H1 (cell line): ENCODE results near the gene ESYT2. TPM values are rescaled to one million over a fixed set of nuclear protein-coding genes. Genes with fewer than 3 reads are reported as not detected.

Source experiments
- CTCF ChIA-PET: fragments of 300-600 bp; sonication (Branson Sonifier 250); formaldehyde crosslinking; loops from one replicate; lab custom pipeline; 2021; ENCODE audit not compliant: partially characterized antibody; lab: Charles Lee
- POLR2A ChIA-PET: fragments of 300-600 bp; sonication (Branson Sonifier 250); formaldehyde crosslinking; loops from one replicate; lab custom pipeline; 2021; ENCODE audit warnings: inconsistent platforms; ENCODE audit not compliant: partially characterized antibody; lab: Charles Lee
- DNase-seq, 2 experiments: peaks; one replicate each; pipeline versions ENCODE4 v3.0.0 to v3.0.0-alpha.2; 2010 to 2022; ENCODE audit warnings: low spot score in 2 of 2, low read depth in 1 of 2, mixed read lengths in 1 of 2
- FAIRE-seq: peaks from 2 replicates; lab custom pipeline; 2011; peaks lifted over from hg19 to GRCh38; lab: Jason Lieb, UNC
- H2AFZ ChIP-seq: 2 replicates; pipeline ENCODE4 v1.8.1; 2012; ENCODE audit warnings: low read length, inconsistent platforms
- H2AK5ac ChIP-seq: 2 replicates; pipeline ENCODE4 v1.6.1; 2013; ENCODE audit warnings: low read depth, low read length
- H2BK120ac ChIP-seq: replicated peaks from 2 replicates; pipeline ENCODE3; 2013; ENCODE audit warnings: low read depth, low read length, inconsistent platforms
- H2BK12ac ChIP-seq: 2 replicates; pipeline ENCODE4 v1.6.1; 2013; ENCODE audit warnings: low read depth, low read length
- H2BK15ac ChIP-seq: 2 replicates; pipeline ENCODE4 v1.6.1; 2013; ENCODE audit warnings: low read length
- H2BK20ac ChIP-seq: 2 replicates; pipeline ENCODE4 v1.6.1; 2013; ENCODE audit warnings: low read length
- H2BK5ac ChIP-seq: 2 replicates; pipeline ENCODE4 v1.6.1; 2013; ENCODE audit warnings: low read depth, low read length
- H3K14ac ChIP-seq: 2 replicates; pipeline ENCODE4 v1.6.1; 2013; ENCODE audit warnings: inconsistent platforms; ENCODE audit not compliant: insufficient read length
- H3K18ac ChIP-seq: 2 replicates; pipeline ENCODE4 v1.6.1; 2013; ENCODE audit warnings: low read length; ENCODE audit errors: extremely low read depth
- H3K23ac ChIP-seq: 2 replicates; pipeline ENCODE4 v1.6.1; 2013; ENCODE audit warnings: inconsistent platforms; ENCODE audit not compliant: insufficient read length
- H3K23me2 ChIP-seq: 2 replicates; pipeline ENCODE4 v1.6.1; 2013; ENCODE audit warnings: low read depth, low read length
- H3K27ac ChIP-seq: 2 replicates; pipeline ENCODE4 v1.6.1; 2011; ENCODE audit warnings: low read depth, low read length, inconsistent platforms
- H3K27me3 ChIP-seq, 4 experiments: replicated peaks in 1 of 4; 1 replicate in 1 of 4; 2 replicates in 3 of 4; pipeline versions ENCODE4 v1.6.1 to v1.8.1; 2011 to 2013; ENCODE audit warnings: low read length in 3 of 4, mild to moderate bottlenecking in 3 of 4, inconsistent platforms in 2 of 4, mixed read lengths in 2 of 4, moderate library complexity in 1 of 4; ENCODE audit not compliant: control insufficient read depth in 3 of 4, insufficient read depth in 3 of 4; ENCODE audit errors: extremely low read depth in 1 of 4
- H3K36me3 ChIP-seq, 4 experiments: 2 replicates each; pipeline versions ENCODE4 v1.6.1 to v1.8.1; 2011 to 2013; ENCODE audit warnings: mild to moderate bottlenecking in 4 of 4, low read length in 3 of 4, moderate library complexity in 2 of 4, control low read depth in 1 of 4, inconsistent platforms in 1 of 4; ENCODE audit not compliant: insufficient read depth in 4 of 4, control insufficient read depth in 2 of 4
- H3K4ac ChIP-seq: replicated peaks from 2 replicates; pipeline ENCODE3; 2013; ENCODE audit warnings: low read length, low read depth, mixed read lengths, inconsistent platforms; ENCODE audit not compliant: insufficient read length
- H3K4me1 ChIP-seq, 4 experiments: replicated peaks in 1 of 4; 1 replicate in 1 of 4; 2 replicates in 3 of 4; pipeline versions ENCODE4 v1.6.1 to v1.8.1; 2011 to 2013; ENCODE audit warnings: low read length in 3 of 4, inconsistent platforms in 2 of 4, mixed read lengths in 1 of 4; ENCODE audit not compliant: insufficient read depth in 4 of 4, control insufficient read depth in 3 of 4
- H3K4me2 ChIP-seq, 2 experiments: 2 replicates each; pipeline versions ENCODE4 v1.6.1 to v1.8.1; 2011 to 2013; ENCODE audit warnings: low read depth in 2 of 2, low read length in 2 of 2, control low read depth in 1 of 2, inconsistent platforms in 1 of 2, mild to moderate bottlenecking in 1 of 2; ENCODE audit not compliant: insufficient read depth in 1 of 2
- H3K4me3 ChIP-seq, 4 experiments: fragments of 200-600, 300-600 bp in 1 of 4; sonication (generic), shearing (Covaris generic), sonication (Bioruptor Twin) in 1 of 4; 2 replicates each; pipeline versions ENCODE4 v1.5.1 to v1.8.1; 2011 to 2016; ENCODE audit warnings: low read length in 4 of 4, low read depth in 3 of 4, control low read depth in 2 of 4, inconsistent platforms in 2 of 4, mild to moderate bottlenecking in 2 of 4, mixed read lengths in 1 of 4, moderate library complexity in 1 of 4; ENCODE audit not compliant: insufficient read depth in 2 of 4; ENCODE audit errors: extremely low read depth in 1 of 4
- H3K56ac ChIP-seq: replicated peaks from 2 replicates; pipeline ENCODE3; 2013; ENCODE audit warnings: low read depth, mild to moderate bottlenecking, mixed read lengths, low read length, inconsistent platforms; ENCODE audit not compliant: insufficient read length
- H3K79me1 ChIP-seq: 2 replicates; pipeline ENCODE4 v1.6.1; 2013; ENCODE audit warnings: low read depth, low read length, control low read depth
- H3K79me2 ChIP-seq, 2 experiments: 2 replicates each; pipeline versions ENCODE4 v1.6.1 to v1.8.1; 2012 to 2013; ENCODE audit warnings: low read length in 2 of 2, mild to moderate bottlenecking in 2 of 2, inconsistent platforms in 1 of 2; ENCODE audit not compliant: insufficient read depth in 2 of 2, control insufficient read depth in 1 of 2
- H3K9ac ChIP-seq, 4 experiments: replicated peaks in 1 of 4; 1 replicate in 1 of 4; 2 replicates in 3 of 4; pipeline versions ENCODE4 v1.6.1 to v1.8.1; 2011 to 2013; ENCODE audit warnings: low read depth in 3 of 4, low read length in 3 of 4, control low read depth in 2 of 4, mild to moderate bottlenecking in 2 of 4, moderate library complexity in 2 of 4, inconsistent platforms in 1 of 4; ENCODE audit errors: extremely low read depth in 1 of 4
- H3K9me3 ChIP-seq, 2 experiments: 2 replicates each; pipeline versions ENCODE4 v1.6.1 to v1.8.1; 2012 to 2013; ENCODE audit warnings: mild to moderate bottlenecking in 2 of 2, moderate library complexity in 2 of 2, control low read depth in 1 of 2, inconsistent platforms in 1 of 2, low read depth in 1 of 2, low read length in 1 of 2, mixed read lengths in 1 of 2; ENCODE audit not compliant: insufficient read depth in 2 of 2
- H4K20me1 ChIP-seq, 2 experiments: replicated peaks in 1 of 2; 2 replicates each; pipeline versions ENCODE3 to v1.8.1; 2011 to 2013; ENCODE audit warnings: inconsistent platforms in 2 of 2, low read length in 2 of 2, mild to moderate bottlenecking in 1 of 2; ENCODE audit not compliant: insufficient read depth in 2 of 2, control insufficient read depth in 1 of 2
- H4K5ac ChIP-seq: 2 replicates; pipeline ENCODE4 v1.6.1; 2013; ENCODE audit warnings: low read length, low read depth, mixed read lengths, inconsistent platforms; ENCODE audit not compliant: insufficient read length
- H4K8ac ChIP-seq: 2 replicates; pipeline ENCODE4 v1.8.0; 2013; ENCODE audit warnings: mild to moderate bottlenecking, moderate library complexity, low read length, inconsistent platforms; ENCODE audit not compliant: insufficient read depth; ENCODE audit errors: extremely low read depth
- H4K91ac ChIP-seq: replicated peaks from 2 replicates; pipeline ENCODE3; 2013; ENCODE audit warnings: low read length, mixed read lengths, inconsistent platforms; ENCODE audit not compliant: insufficient read length
- ATF3 ChIP-seq: IDR thresholded peaks from 2 replicates; pipeline ENCODE4 v1.6.1; 2011; ENCODE audit warnings: low read depth, mild to moderate bottlenecking, low read length; ENCODE audit not compliant: insufficient read depth
- BCL11A ChIP-seq, 2 experiments: IDR thresholded peaks; one replicate each; pipeline ENCODE4 v1.6.1; 2011; ENCODE audit warnings: low read depth in 2 of 2, low read length in 2 of 2, mild to moderate bottlenecking in 2 of 2
- CHD1 ChIP-seq: IDR thresholded peaks from 2 replicates; pipeline ENCODE4 v1.6.1; 2012; ENCODE audit warnings: low read depth, low read length, improper control_type of control experiment
- GTF2F1 ChIP-seq: IDR thresholded peaks from 2 replicates; pipeline ENCODE4 v1.6.1; 2012; ENCODE audit warnings: low read depth, low read length, improper control_type of control experiment, borderline replicate concordance
- RBBP5 ChIP-seq: IDR thresholded peaks from 2 replicates; pipeline ENCODE4 v1.7.1; 2012; ENCODE audit warnings: low read depth, mild to moderate bottlenecking, inconsistent platforms, low read length, moderate library complexity, borderline replicate concordance
- RXRA ChIP-seq: IDR thresholded peaks from 2 replicates; pipeline ENCODE4 v1.6.1; 2011; ENCODE audit warnings: low read depth, mild to moderate bottlenecking, low read length, moderate library complexity; ENCODE audit not compliant: insufficient read depth
- WGBS, 2 experiments: shearing (Covaris generic) in 1 of 2; methylation state at CpG; one replicate each; pipeline versions ENCODE4 v1.1.6 to v1.1.7; 2013 to 2015; ENCODE audit warnings: low lambda C conversion rate in 2 of 2, mixed read lengths in 2 of 2, inconsistent platforms in 1 of 2, low coverage in 1 of 2, missing lambda C conversion rate in 1 of 2; ENCODE audit not compliant: insufficient replicate concordance in 2 of 2, insufficient coverage in 1 of 2, insufficient read length in 1 of 2; ENCODE audit errors: extremely low coverage in 1 of 2, missing lambda C conversion rate in 1 of 2; 5-methylcytosine and 5-hydroxymethylcytosine counted together
- polyA plus RNA-seq, 7 experiments: library from polyadenylated mRNA; depleted of rRNA in 3 of 7; stranded (reverse) in 5 of 7; unstranded in 2 of 7; fragments of >200 nt in 5 of 7; fragments of 200-250 nt in 2 of 7; gene quantifications; 1 replicate in 5 of 7; 2 replicates in 1 of 7; 4 replicates in 1 of 7; pipeline versions ENCODE4 v1.2.1 to v1.2.3, GENCODE V29; 2011 to 2013; ENCODE audit warnings: missing spikeins in 2 of 7, mixed read lengths in 2 of 7
- total RNA-seq: library from RNA; stranded (reverse); fragmentation: NEBNext Ultra II Directional; extraction: Animal tissue kit (Norgen Biotek cat#: 25700); gene quantifications from 2 replicates; pipeline ENCODE4 v1.2.1, GENCODE V29; 2021
- TF ChIP-seq, protein P1 (sequence below): IDR thresholded peaks from 2 replicates; pipeline ENCODE4 v1.6.1; 2012; ENCODE audit warnings: low read length, inconsistent platforms

The ESYT2 gene
- total and polyA plus RNA-seq, 2 of the 8 experiments (the other 6 are each of a cell fraction or from before 2014, with no cell fraction given) = 27.0 to 37.5 TPM

DNA sequence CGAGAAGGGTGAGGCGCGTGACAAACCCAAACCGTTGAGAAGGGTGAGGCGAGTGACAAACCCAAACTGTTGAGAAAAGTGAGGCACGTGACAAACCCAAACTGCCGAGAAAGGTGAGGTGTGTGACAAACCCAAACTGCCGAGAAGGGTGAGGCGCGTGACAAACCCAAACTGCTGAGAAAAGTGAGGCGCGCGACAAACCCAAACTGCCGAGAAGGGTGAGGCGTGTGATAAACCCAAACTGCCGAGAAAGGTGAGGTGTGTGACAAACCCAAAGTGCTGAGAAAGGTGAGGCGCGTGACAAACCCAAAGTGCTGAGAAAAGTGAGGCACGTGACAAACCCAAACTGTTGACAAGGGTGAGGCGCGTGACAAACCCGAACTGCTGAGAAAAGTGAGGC, 25.0 kb downstream of the ESYT2 start:
- CTCF ChIA-PET = no interaction called here
- H3K56ac ChIP-seq = no peak overlapping the region
- TF ChIP-seq, protein P1, sequence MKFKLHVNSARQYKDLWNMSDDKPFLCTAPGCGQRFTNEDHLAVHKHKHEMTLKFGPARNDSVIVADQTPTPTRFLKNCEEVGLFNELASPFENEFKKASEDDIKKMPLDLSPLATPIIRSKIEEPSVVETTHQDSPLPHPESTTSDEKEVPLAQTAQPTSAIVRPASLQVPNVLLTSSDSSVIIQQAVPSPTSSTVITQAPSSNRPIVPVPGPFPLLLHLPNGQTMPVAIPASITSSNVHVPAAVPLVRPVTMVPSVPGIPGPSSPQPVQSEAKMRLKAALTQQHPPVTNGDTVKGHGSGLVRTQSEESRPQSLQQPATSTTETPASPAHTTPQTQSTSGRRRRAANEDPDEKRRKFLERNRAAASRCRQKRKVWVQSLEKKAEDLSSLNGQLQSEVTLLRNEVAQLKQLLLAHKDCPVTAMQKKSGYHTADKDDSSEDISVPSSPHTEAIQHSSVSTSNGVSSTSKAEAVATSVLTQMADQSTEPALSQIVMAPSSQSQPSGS = no peak
- TF ChIP-seq ATF3 = no peak
- TF ChIP-seq RXRA = no peak
- no peak for TF ChIP-seq GTF2F1
- TF ChIP-seq BCL11A (IDR thresholded peaks at IDR 0.05; ENCODE audit: low read depth in 2 of 2, low read length in 2 of 2) = no peak
- no peak for TF ChIP-seq RBBP5
- no peak for TF ChIP-seq CHD1
- no peak overlapping the region for H3K27ac ChIP-seq
- 99% methylated on average over 22 of the region's 22 CpGs; no CpG with 5 or more reads in 1 of the 2 experiments for WGBS, 2 experiments
- no peak overlapping the region for H3K23ac ChIP-seq
- no peak overlapping the region for H2AFZ ChIP-seq
- H3K9me3 ChIP-seq = peaks cover 0 to 4% of the 10 kb centered on the region in 2 experiments; a peak in 1 of 4 replicates
- no peak overlapping the region for H2BK20ac ChIP-seq
- H2BK12ac ChIP-seq = no peak overlapping the region
- no peak overlapping the region for H4K5ac ChIP-seq
- H3K14ac ChIP-seq = no peak overlapping the region
- FAIRE-seq (no peak), DNase-seq (no peak)
- no peak overlapping the region for H3K4ac ChIP-seq
- no peak overlapping the region for H3K9ac ChIP-seq
- H3K79me1 ChIP-seq = peaks cover 7% of the 10 kb centered on the region
- no peak overlapping the region for H4K91ac ChIP-seq
- no peak overlapping the region for H3K4me3 ChIP-seq
- peaks cover 0 to 3% (median 0%) of the 10 kb centered on the region in 4 experiments; a peak in 1 of 7 replicates for H3K4me1 ChIP-seq
- H3K4me2 ChIP-seq = no peak overlapping the region
- H3K18ac ChIP-seq = no peak overlapping the region
- H3K36me3 ChIP-seq = peaks cover 0 to 6% (median 2%) of the 10 kb centered on the region in 4 experiments; a peak in 2 of 8 replicates
- no peak overlapping the region for H4K8ac ChIP-seq
- H2BK15ac ChIP-seq = no peak overlapping the region
- no peaks in the 10 kb centered on the region for H3K23me2 ChIP-seq
- no peak overlapping the region for H2BK120ac ChIP-seq
- POLR2A ChIA-PET = no interaction called here
- no peaks in the 10 kb centered on the region for H3K27me3 ChIP-seq
- H2BK5ac ChIP-seq = no peak overlapping the region
- H4K20me1 ChIP-seq = peaks cover 0 to 2% of the 10 kb centered on the region in 2 experiments
- peaks cover 3 to 75% of the 10 kb centered on the region in 2 experiments; a peak in 3 of 4 replicates for H3K79me2 ChIP-seq
- H2AK5ac ChIP-seq = no peak overlapping the region
